B cell (primary cell): ENCODE results near the gene CALHM5.

Experiments
- CTCF ChIP-seq: fragments of 200-600 bp; IDR thresholded peaks from one replicate; pipeline ENCODE4 v1.8.0; 2022; ENCODE audit warnings: antibody characterized with exemption, mild to moderate bottlenecking
- EZH2 ChIP-seq: IDR thresholded peaks from 2 replicates; pipeline ENCODE4 v1.6.1; 2012; ENCODE audit warnings: borderline replicate concordance, low read depth, mild to moderate bottlenecking, moderate library complexity, low read length; ENCODE audit not compliant: insufficient read depth, poor library complexity, severe bottlenecking

- no peak for TF ChIP-seq CTCF
- no peak for TF ChIP-seq EZH2
Measured at GRCh38 chr6:116512734-116513133, 1.3 kb downstream of the CALHM5 start.
